HL-60 (cell line): ENCODE measurements around the gene TNC.

Source experiments
- TF ChIP-seq, protein P1 (sequence below): IDR thresholded peaks from one replicate; pipeline ENCODE4 v1.5.1; 2011; ENCODE audit warnings: low read length, control low read depth, inconsistent platforms; ENCODE audit not compliant: insufficient read depth
- TF ChIP-seq, protein P2 (sequence below): IDR thresholded peaks from 2 replicates; pipeline ENCODE4 v1.6.1; 2012; ENCODE audit warnings: low read depth; ENCODE audit not compliant: insufficient replicate concordance

DNA sequence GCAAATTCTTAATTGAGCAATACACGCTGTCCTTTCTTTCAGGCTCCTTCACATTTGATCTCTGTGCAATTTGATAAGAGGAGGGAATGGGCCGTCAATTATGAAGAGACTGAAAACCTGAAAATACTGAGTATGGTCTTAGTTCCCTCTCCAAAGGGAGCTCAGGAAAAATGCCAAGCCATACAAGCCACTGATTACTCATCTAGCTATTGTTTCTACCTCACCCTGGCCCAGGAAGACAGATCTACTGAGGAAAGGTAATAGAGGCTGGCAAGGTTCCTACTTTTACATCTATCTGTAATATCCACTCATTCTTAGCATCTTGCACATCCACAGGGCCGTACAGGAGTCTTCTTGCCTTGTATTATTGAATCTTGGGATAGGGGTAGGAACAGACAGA, 23.7 kb upstream of the TNC start:
- TF ChIP-seq, protein P1, sequence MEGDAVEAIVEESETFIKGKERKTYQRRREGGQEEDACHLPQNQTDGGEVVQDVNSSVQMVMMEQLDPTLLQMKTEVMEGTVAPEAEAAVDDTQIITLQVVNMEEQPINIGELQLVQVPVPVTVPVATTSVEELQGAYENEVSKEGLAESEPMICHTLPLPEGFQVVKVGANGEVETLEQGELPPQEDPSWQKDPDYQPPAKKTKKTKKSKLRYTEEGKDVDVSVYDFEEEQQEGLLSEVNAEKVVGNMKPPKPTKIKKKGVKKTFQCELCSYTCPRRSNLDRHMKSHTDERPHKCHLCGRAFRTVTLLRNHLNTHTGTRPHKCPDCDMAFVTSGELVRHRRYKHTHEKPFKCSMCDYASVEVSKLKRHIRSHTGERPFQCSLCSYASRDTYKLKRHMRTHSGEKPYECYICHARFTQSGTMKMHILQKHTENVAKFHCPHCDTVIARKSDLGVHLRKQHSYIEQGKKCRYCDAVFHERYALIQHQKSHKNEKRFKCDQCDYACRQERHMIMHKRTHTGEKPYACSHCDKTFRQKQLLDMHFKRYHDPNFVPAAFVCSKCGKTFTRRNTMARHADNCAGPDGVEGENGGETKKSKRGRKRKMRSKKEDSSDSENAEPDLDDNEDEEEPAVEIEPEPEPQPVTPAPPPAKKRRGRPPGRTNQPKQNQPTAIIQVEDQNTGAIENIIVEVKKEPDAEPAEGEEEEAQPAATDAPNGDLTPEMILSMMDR: no peak
- TF ChIP-seq, protein P2, sequence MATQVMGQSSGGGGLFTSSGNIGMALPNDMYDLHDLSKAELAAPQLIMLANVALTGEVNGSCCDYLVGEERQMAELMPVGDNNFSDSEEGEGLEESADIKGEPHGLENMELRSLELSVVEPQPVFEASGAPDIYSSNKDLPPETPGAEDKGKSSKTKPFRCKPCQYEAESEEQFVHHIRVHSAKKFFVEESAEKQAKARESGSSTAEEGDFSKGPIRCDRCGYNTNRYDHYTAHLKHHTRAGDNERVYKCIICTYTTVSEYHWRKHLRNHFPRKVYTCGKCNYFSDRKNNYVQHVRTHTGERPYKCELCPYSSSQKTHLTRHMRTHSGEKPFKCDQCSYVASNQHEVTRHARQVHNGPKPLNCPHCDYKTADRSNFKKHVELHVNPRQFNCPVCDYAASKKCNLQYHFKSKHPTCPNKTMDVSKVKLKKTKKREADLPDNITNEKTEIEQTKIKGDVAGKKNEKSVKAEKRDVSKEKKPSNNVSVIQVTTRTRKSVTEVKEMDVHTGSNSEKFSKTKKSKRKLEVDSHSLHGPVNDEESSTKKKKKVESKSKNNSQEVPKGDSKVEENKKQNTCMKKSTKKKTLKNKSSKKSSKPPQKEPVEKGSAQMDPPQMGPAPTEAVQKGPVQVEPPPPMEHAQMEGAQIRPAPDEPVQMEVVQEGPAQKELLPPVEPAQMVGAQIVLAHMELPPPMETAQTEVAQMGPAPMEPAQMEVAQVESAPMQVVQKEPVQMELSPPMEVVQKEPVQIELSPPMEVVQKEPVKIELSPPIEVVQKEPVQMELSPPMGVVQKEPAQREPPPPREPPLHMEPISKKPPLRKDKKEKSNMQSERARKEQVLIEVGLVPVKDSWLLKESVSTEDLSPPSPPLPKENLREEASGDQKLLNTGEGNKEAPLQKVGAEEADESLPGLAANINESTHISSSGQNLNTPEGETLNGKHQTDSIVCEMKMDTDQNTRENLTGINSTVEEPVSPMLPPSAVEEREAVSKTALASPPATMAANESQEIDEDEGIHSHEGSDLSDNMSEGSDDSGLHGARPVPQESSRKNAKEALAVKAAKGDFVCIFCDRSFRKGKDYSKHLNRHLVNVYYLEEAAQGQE: no peak
